ENCODE measurements around the gene ERC1.

ERC1 gene

DNA sequence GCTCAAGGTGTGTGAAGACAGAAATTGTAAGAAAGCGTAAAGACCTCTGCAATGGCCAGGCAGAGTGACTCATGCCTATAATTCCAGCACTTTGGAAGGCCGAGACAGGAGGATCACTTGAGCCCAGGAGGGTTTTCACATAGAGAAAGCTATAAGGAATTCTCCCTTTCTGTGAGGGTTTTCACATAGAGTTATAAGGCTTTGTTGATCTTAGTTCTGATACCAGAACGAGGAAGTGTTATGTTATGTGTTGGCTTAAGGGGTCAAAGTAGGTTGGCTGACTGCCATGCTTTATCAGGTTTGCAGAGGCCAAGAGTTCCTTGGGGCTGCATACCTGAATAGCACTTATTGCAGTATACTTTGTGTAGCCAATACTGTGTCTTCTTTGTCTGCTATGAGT is 139.1 kb downstream of the ERC1 start:
- DNase-seq (ENCODE audit: low read depth in 1 of 2, low spot score in 1 of 2), result no peak
- Histone ChIP-seq H3K27ac (replicated peaks) (no peak overlapping the region), H3K4me3 (replicated peaks; ENCODE audit: insufficient read depth, low read length) (no peak overlapping the region)

DNA sequence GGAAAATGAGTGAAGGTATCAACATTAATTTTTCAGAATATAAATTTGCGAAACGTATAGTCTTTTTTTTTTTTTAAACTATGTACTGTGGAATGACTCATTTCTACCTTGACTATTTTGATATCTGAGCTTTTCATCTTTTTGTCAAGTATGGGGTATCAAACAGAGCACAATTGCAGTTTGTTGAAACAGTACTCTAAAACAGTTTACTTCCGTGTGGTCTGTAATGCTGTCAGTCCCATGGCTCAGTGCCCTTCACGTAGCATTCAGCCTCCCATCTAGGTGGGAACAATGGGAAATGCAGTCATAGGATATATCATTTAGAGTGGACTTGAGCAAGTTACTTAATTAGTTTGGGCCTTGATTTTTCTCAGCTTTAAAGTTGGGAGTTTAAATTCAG is 139.5 kb downstream of the ERC1 start:
- TF ChIP-seq POLR2AphosphoS5 (IDR thresholded peaks at IDR 0.05; ENCODE audit: low read depth) (no peak), GABPA (IDR thresholded peaks at IDR 0.05; ENCODE audit: low read depth) (no peak), SPI1 (IDR thresholded peaks at IDR 0.05; ENCODE audit: borderline replicate concordance, low read depth) (no peak)
- TF ChIP-seq, protein P1, sequence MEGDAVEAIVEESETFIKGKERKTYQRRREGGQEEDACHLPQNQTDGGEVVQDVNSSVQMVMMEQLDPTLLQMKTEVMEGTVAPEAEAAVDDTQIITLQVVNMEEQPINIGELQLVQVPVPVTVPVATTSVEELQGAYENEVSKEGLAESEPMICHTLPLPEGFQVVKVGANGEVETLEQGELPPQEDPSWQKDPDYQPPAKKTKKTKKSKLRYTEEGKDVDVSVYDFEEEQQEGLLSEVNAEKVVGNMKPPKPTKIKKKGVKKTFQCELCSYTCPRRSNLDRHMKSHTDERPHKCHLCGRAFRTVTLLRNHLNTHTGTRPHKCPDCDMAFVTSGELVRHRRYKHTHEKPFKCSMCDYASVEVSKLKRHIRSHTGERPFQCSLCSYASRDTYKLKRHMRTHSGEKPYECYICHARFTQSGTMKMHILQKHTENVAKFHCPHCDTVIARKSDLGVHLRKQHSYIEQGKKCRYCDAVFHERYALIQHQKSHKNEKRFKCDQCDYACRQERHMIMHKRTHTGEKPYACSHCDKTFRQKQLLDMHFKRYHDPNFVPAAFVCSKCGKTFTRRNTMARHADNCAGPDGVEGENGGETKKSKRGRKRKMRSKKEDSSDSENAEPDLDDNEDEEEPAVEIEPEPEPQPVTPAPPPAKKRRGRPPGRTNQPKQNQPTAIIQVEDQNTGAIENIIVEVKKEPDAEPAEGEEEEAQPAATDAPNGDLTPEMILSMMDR (IDR thresholded peaks at IDR 0.05; ENCODE audit: insufficient read depth, low read length), result no peak
- TF ChIP-seq, protein P2, sequence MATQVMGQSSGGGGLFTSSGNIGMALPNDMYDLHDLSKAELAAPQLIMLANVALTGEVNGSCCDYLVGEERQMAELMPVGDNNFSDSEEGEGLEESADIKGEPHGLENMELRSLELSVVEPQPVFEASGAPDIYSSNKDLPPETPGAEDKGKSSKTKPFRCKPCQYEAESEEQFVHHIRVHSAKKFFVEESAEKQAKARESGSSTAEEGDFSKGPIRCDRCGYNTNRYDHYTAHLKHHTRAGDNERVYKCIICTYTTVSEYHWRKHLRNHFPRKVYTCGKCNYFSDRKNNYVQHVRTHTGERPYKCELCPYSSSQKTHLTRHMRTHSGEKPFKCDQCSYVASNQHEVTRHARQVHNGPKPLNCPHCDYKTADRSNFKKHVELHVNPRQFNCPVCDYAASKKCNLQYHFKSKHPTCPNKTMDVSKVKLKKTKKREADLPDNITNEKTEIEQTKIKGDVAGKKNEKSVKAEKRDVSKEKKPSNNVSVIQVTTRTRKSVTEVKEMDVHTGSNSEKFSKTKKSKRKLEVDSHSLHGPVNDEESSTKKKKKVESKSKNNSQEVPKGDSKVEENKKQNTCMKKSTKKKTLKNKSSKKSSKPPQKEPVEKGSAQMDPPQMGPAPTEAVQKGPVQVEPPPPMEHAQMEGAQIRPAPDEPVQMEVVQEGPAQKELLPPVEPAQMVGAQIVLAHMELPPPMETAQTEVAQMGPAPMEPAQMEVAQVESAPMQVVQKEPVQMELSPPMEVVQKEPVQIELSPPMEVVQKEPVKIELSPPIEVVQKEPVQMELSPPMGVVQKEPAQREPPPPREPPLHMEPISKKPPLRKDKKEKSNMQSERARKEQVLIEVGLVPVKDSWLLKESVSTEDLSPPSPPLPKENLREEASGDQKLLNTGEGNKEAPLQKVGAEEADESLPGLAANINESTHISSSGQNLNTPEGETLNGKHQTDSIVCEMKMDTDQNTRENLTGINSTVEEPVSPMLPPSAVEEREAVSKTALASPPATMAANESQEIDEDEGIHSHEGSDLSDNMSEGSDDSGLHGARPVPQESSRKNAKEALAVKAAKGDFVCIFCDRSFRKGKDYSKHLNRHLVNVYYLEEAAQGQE (IDR thresholded peaks at IDR 0.05; ENCODE audit: insufficient replicate concordance, low read depth), result no peak
- Histone ChIP-seq H3K4me3 (replicated peaks; ENCODE audit: insufficient read depth, low read length) (no peak overlapping the region), H3K27me3 (ENCODE audit: insufficient read depth, poor library complexity, severe bottlenecking) (no peaks in the 10 kb centered on the region), H3K27ac (replicated peaks) (no peak overlapping the region)
- DNase-seq (ENCODE audit: low read depth in 1 of 2, low spot score in 1 of 2), result no peak

More for the DNA sequence above, 139.1 kb downstream of the ERC1 start:
- TF ChIP-seq SPI1 (IDR thresholded peaks at IDR 0.05; ENCODE audit: borderline replicate concordance, low read depth) (peak; percentile 29; the same call in 1 of the 2 replicates), POLR2AphosphoS5 (IDR thresholded peaks at IDR 0.05; ENCODE audit: low read depth) (no peak), GABPA (IDR thresholded peaks at IDR 0.05; ENCODE audit: low read depth) (no peak)
- TF ChIP-seq, protein P1 (IDR thresholded peaks at IDR 0.05; ENCODE audit: insufficient read depth, low read length), result no peak
- TF ChIP-seq, protein P2 (IDR thresholded peaks at IDR 0.05; ENCODE audit: insufficient replicate concordance, low read depth), result no peak
- H3K27me3 ChIP-seq (ENCODE audit: insufficient read depth, poor library complexity, severe bottlenecking), result no peaks in the 10 kb centered on the region

DNA sequence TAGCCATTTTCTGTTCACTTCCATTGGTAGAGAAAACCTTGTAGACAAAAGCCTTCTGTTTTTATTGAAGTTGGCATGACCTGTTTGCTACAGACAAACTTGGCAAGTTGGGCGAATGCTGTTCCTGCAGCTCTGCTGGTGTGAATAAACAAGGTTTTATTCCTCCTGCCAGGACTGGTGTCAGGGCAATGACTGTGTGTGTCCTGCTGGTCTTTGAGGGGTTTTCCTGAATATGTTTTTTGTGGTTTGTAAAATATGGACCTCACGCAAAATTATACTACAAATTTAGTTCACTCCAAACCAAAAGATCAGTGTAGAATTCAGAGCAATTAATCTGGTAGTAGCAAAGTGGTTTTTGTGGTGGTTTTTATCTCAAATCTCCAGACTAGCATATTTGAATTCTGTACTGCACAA is 140.8 kb downstream of the ERC1 start:
- H3K27ac ChIP-seq (replicated peaks), result no peak overlapping the region

More for the DNA sequence above, 140.8 kb downstream of the ERC1 start:
- H3K27me3 ChIP-seq (ENCODE audit: insufficient read depth, poor library complexity, severe bottlenecking), result no peaks in the 10 kb centered on the region
- DNase-seq (ENCODE audit: low read depth in 1 of 2, low spot score in 1 of 2), result no peak
- TF ChIP-seq POLR2AphosphoS5 (IDR thresholded peaks at IDR 0.05; ENCODE audit: low read depth) (no peak), GABPA (IDR thresholded peaks at IDR 0.05; ENCODE audit: low read depth) (no peak), SPI1 (IDR thresholded peaks at IDR 0.05; ENCODE audit: borderline replicate concordance, low read depth) (no peak)
- TF ChIP-seq, protein P2 (IDR thresholded peaks at IDR 0.05; ENCODE audit: insufficient replicate concordance, low read depth), result no peak
- TF ChIP-seq, protein P1 (IDR thresholded peaks at IDR 0.05; ENCODE audit: insufficient read depth, low read length), result no peak
- no peak overlapping the region for H3K4me3 ChIP-seq (replicated peaks; ENCODE audit: insufficient read depth, low read length)
